Ovary (tissue), 3 donors: ENCODE data around the gene SCYGR4.

Experiments used
- POLR2A ChIP-seq: fragments of 450-650 bp; IDR thresholded peaks from one replicate; pipeline ENCODE4 v1.6.1; 2017; ENCODE audit warnings: antibody characterized with exemption, mild to moderate bottlenecking, moderate library complexity
- TF ChIP-seq, protein P1 (sequence below), 3 donors: fragments of 450-650 bp in 2 of 3; fragments of 200-600 bp in 1 of 3; IDR thresholded peaks; one replicate each; pipeline versions ENCODE4 v1.5.1 to v1.8.0; 2016 to 2022; ENCODE audit warnings: antibody characterized with exemption in 3 of 3, mild to moderate bottlenecking in 1 of 3
- donor health status: DM: no; HTN: no; CAD: no.

DNA sequence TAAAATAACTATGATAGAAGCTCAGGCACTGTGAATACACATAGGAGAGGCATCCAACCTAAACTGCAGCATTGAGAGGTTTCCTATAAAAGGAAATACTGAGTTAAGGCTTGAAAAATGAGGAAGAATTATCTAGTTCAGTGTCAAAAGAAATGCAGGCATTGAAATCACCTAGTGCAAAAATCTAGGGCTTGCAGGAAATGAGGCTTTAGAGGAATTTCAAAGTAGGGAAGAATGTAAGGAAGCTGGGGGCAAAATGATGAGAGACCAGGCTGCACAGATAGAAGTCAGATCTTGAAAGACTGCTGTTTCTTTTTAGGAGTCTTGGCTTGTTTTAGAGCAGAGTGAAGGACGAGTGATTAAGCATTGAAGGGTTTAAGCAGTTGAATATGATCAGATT, 46.7 kb upstream of the SCYGR4 start:
- TF ChIP-seq POLR2A = no peak
- TF ChIP-seq, protein P1, sequence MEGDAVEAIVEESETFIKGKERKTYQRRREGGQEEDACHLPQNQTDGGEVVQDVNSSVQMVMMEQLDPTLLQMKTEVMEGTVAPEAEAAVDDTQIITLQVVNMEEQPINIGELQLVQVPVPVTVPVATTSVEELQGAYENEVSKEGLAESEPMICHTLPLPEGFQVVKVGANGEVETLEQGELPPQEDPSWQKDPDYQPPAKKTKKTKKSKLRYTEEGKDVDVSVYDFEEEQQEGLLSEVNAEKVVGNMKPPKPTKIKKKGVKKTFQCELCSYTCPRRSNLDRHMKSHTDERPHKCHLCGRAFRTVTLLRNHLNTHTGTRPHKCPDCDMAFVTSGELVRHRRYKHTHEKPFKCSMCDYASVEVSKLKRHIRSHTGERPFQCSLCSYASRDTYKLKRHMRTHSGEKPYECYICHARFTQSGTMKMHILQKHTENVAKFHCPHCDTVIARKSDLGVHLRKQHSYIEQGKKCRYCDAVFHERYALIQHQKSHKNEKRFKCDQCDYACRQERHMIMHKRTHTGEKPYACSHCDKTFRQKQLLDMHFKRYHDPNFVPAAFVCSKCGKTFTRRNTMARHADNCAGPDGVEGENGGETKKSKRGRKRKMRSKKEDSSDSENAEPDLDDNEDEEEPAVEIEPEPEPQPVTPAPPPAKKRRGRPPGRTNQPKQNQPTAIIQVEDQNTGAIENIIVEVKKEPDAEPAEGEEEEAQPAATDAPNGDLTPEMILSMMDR (IDR thresholded peaks at IDR 0.05) = no peak
